HG02840 (cell line): Measurements from ENCODE around the gene ASF1B.

Source experiments
- ATAC-seq: cut with Tn5 transposase; IDR thresholded peaks from one replicate; pipeline ENCODE4 v1.9.1; 2021; ENCODE audit warnings: mild to moderate bottlenecking, moderate library complexity, moderate number of reproducible peaks; ENCODE audit not compliant: unreplicated experiment, low FRiP score

The ASF1B gene

DNA sequence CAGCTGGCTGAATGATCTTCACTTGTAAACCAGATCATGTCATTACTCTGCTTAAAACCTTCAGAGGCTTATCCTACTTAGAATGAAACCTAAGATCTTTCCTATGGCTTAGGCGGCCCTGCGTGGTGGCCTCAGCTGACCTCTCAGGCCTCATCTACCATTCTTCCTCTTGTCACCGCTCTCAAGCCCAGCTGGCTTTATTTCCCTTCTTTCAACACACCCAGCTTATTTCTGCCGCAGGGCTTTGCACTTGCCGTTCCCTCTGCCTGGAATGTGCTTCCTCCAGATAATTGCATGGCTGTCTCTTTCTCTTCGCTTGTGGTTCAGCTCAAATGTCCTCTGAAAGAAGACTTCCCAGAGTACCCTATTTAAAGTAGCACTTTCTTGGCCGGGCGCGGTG lies 3.6 kb upstream of the ASF1B start:
- no peak for ATAC-seq

- ATAC-seq, result no peak
Measured at GRCh38 chr19:14138576-14139265, 2.3 kb upstream of the ASF1B start.

DNA sequence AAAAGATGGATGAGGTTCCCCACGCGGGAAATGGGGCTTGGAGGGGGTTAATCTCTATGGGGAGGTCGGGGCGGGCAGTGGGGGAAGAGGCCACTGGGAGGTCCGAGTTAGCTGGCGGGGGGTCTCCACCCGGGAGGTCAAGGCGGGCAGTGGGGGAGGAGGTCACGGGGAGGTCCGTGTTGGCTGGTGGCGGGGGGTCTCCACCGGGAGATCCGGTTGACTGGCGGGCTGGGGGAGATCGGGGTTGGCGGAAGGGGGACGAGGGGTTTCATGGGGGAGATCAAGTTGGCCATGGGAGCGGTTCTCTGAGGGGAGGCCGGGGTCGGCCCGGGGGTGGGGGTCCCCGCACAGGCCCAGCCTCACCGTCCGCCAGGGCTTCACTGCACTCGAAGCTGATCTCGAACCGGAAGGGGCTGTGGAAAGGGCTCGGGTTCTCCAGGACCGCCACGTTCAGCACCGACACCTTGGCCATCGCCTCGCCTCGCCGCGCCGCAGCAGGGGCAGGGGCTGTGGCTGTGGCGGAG lies 342 bp downstream of the ASF1B start:
- no peak for ATAC-seq

DNA sequence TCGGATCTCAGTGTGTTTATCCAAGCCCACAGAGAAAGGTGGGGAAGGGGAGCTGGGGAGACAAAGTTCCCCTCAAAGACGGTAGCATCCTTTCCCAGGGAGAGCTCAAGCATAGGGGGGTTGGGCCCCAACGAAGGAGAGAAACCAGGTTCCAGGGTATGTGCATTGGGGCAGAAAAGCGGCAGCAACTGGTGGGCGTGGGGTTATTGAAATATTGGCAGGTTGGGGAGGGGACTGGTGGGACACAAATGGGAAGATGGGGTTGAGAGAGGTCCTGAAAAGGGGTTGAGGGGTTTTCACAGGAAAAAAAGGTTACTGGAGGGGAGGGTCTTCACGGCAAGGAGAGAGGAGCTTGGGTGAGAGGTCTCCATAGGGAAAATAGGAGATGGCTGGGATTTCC lies 1.0 kb downstream of the ASF1B start:
- no peak for ATAC-seq

- ATAC-seq, result no peak
Measured at GRCh38 chr19:14127929-14128509, 8.4 kb downstream of the ASF1B start.

DNA sequence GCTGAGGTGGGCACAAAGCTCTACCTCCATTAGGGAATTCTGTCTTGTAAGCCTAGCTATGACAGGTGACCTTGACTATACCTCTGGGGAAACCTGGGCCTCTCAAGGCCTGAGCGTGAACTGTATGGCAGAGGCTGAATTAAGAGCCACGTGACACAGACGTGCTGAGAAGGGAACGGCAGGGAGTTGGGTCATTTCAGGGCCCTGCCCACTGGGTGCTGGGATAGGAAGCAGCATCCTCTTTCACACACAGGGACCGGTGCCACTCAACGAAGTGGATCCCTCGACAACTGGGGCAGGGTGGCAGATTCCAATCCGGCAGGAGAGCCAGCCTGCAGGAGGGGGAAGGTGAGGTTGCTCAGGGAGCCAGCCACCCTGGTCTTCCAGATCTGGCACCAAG lies 9.2 kb downstream of the ASF1B start:
- no peak for ATAC-seq

DNA sequence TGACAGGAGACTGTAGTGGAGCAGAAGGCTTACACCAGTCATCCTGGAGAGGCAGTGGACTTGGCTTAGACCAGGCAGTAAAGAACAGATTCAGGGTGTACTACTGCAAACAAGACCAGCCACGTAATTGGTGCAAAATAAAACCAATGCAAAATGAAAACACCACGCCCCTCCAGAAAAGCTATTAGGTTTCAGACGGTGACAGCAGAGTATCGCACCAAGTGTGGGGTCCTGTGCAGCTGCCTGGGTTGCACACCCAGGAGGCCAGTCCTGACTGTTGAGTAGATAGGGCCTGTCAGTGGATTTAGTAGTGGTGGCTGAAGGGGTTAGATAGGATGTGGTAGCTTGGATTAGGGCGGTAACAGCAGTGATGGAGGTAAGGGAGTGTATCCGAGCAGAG lies 13.5 kb downstream of the ASF1B start:
- no peak for ATAC-seq

DNA sequence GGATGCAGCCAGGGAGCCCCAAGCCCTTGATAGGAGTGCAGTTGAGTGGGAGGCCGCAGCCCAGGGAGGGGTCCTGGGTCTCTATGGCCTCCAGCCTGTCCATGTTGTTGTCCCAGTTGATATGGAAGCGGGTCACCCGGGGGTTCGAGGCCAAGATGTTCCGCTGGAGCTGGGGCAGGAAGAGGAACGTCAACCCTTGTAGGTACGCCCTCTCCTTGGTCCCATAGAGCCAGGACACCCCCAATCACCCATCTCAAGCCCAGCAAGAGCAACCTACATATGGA lies 15.9 kb downstream of the ASF1B start:
- ATAC-seq, result no peak

DNA sequence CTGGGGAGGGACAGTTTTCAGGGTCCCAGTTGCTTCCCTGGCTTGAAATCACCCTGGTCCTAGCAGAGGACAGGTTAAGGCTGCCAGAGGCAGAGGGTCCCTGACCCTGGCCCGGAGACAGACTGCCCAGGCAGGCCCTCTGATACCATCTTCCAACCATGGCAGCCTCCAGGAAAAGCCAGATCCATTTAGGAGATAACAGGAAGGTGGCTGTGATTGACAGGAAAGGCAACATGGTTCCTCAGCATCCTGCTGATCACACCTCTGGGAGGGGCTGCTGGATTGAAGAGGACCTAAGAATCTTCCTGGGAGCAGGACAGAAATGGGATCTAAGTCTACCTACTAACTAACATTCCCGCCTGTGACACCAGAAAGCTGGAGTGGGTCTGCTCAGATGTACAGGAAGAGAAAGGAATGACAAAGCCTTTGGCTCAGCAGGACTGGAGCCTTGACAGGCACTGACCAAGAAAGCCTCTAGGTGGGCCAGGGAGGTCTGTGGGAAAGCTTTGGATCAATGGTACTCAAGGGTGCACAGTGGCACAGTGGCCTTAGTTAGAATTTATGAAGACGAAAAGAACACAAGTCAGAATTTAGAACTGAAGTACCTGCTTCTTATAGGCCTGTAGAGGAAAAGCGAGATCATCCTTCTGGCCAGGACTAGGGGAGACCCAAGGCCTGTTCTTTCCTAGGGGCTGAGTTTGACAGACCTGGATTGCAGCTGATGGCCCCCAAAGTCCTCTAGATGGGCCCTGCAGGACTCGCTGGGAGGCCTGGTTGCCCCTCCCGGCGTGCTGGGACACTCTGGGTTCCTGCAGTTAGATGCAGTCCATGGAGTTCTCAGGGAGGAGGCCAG lies 16.5 kb downstream of the ASF1B start:
- ATAC-seq, result no peak

DNA sequence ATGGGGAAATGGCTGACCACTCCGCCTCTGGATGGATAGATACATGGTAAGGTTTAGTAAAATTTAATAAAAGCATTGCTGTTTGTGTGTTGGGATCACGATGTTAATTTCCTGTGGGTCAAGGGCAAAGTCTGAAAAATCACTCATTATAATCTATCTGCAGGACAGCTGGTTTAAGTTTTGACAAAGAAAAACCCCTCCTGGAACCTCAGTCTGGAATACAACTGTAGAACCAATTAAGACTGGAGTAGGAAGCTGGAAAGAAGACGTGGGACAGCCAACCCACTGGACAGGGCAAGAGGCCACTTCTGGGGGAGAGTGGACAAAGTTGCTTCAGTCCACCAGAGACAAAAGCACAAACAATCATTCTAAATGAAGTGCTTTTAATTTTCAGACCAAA lies 17.2 kb downstream of the ASF1B start:
- ATAC-seq, result no peak

DNA sequence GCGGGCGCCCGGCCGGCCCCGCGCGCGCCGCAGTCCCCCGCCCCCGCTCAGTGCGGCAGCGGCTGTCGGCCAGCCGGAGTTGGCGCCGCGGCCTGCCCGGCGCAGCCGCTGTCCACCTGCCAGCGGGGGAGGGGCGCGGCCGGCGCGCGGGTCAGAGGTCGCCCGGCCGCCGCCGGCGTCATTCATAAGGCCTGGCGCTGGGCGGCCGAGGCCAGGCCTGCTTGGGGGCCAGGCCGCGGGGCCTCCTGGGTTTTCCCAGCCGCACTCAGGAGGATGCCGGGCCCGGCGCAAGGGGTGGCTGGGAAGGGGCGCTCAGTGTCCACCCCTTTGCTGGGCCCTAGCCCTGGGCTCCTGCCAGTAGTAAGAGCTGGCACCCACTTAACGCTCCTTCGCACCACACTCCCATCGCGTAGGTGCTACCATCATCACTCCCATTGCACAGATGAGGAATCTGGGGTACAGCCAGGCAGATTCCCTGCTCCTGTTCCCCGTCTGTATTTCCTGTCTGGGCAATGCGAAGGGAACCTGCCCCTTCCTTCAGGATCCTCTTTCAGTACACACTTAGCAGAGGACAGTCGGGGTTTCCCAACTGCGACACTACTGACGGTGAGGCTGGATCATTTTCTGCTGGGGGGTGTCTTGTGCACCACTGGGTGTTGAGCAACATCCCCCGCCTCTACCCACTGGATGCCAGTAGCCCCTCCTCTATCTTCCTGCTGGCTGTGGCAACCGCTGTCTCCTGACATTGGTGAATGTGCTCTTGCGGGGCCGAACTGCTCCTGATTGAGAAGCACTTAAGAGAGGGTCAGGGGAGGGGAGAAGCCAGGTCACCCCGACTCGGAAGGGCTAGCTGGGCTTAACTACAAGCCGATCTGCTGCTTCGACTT lies 18.0 kb downstream of the ASF1B start:
- ATAC-seq, result peak; percentile 26

DNA sequence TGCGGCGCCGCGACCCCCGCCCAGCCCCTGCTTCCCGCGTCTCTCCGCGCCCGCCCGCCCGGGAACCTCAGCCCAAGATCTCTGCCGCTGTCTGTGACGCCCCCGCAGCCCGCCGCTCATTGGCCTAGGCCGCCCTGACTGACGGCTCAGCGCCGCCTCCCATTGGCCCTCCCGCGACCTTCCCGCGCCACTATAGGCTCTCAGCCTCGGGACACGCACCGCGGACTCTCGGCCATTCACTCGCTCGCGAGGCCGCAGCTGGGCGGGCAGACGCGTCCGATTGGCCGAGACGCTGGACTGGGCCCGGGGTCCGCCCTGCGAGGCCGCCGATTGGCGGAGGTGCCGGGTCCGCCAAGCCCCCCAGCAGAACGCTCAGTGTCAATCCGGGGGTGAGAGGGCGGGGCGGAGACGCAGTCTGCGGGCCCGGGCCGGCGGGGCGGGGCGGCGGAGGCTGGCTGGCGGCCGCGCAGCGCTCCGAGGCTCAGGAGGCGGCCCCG lies 18.7 kb downstream of the ASF1B start, which contains the start of gene PRKACA:
Gene PRKACA (minus strand): TSS at position 95 of the 497 bp plus-strand sequence. CDS start 215 bp downstream, outside the sequence.
- peak; percentile 84 for ATAC-seq

DNA sequence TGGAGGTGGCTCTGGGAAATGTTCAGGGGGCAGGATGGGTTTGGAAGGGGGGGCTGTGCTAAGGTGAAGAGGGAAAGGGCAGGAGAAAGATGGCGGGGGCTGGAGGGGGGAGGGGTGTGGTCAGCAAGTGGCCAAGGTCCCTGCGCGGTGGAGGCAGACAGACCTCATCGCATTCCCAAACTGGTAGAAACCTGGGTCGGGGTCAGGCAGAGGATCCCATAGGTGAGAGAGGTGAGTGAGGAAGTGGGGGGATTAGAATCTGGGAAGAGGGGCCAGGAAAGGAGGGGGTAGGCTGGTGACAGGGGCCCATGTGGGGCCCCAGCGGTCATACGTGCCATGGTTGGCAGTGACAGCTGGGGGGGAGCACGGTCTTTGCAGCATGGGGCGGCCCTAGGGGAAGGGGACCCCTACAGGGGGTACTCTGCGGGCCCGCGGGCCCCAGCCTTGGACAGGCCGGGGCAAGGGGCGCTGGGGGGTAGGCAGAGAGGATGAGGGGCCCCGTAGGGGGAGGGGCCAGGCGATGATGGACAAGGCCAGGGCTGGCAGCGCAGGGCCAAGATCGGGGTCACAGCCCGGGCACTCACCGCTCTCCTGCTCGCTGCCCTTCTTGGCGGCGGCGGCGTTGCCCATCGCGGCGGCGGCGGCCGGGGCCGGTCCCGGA lies 19.3 kb downstream of the ASF1B start:
- peak; percentile 4 for ATAC-seq

DNA sequence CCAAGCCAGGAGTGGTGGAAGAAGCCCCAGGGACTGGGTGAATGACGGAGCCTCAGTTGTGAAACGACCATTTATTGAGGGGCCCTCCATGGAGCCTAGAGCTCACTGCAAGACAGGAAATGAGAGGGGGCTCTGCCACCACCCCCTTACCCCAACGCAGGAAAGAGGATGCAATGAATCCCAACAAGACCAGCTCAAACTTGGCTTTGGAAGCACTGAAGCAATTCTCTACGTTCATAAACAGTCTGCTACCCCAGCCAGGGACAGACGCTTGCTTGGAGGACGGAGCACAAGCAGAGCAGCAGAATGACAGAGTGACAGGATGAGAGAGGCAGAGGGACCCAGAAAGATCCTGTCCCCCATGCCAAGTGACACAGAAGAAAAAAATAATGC lies 19.9 kb downstream of the ASF1B start:
- no peak for ATAC-seq

- no peak for ATAC-seq
Measured at GRCh38 chr19:14115756-14116155, 20.6 kb downstream of the ASF1B start.

DNA sequence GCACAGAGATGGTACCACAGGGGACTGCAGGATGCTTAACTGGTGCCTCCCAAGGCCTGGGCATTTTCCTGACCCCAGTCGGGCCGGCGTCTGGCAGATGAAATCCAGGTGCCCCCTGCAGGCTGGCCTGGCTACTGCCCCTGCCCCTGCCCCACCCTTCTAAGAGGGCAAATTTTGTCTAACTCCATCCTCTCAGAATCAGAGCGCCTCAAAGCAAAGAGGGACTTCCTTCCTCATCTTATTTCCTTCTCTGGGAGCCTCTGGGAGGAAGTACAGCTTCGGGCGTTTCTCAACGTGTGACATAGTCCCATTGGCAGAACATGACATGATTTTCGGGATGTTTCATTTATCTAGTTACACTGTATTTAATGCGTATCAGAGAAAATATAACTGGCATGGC lies 21.5 kb downstream of the ASF1B start:
- ATAC-seq, result no peak

DNA sequence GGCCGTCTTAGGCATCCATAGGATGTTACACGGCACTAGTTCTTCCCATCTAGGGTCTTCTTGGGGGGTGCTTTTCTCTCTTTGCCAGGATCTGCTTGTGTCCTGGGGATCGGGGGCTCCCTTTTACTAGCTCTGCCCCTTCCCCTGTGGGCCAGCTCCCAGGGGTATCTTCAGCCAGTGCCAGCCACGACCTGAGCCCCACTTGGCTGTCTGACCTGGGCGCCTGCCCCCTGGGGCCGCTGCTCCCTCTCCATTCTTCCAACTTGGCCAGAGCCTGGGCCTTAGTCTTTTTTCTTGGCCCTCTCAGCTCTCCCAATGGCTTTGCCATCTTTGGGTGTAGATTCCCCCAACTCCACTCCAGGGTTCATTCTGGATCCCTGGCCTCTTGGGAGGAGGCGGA lies 21.9 kb downstream of the ASF1B start:
- ATAC-seq, result no peak

GRCh38 chr19:14113762-14114414 lies 22.5 kb downstream of the ASF1B start:
- no peak for ATAC-seq

GRCh38 chr19:14112809-14113385 lies 23.5 kb downstream of the ASF1B start:
- no peak for ATAC-seq
